NAMALWA (cell line): ENCODE measurements around the gene SPATA6.

Source experiments
- DNase-seq: peaks from one replicate; pipeline ENCODE4 v3.0.0-alpha.2; 2015; ENCODE audit warnings: low spot score

Gene SPATA6

GRCh38 chr1:48251323-48251722 is 220.7 kb downstream of the SPATA6 start:
- no peak for DNase-seq

- DNase-seq: no peak
Observed at GRCh38 chr1:48250572-48250971, 221.4 kb downstream of the SPATA6 start.

GRCh38 chr1:48249868-48250267 is 222.1 kb downstream of the SPATA6 start:
- DNase-seq: no peak

- no peak for DNase-seq
Observed at GRCh38 chr1:48248356-48248755, 223.6 kb downstream of the SPATA6 start.

- DNase-seq: peak; percentile 4
Observed at GRCh38 chr1:48246727-48247126, 225.3 kb downstream of the SPATA6 start.
